Keratinocyte (primary cell): Measurements from ENCODE around the gene G3BP1. TPM values are rescaled to one million over a fixed set of nuclear protein-coding genes. Genes with fewer than 3 reads are reported as not detected.

Experiments used
- DNase-seq: peaks from one replicate; pipeline ENCODE4 v3.0.0-alpha.2; 2011; ENCODE audit warnings: low read depth, missing footprints, low spot score
- FAIRE-seq: peaks from 2 replicates; lab custom pipeline; 2011; peaks lifted over from hg19 to GRCh38; lab: Jason Lieb, UNC
- H2AFZ ChIP-seq: 2 replicates; pipeline ENCODE4 v1.6.0; 2012; ENCODE audit warnings: low read length, control low read depth, inconsistent platforms; ENCODE audit not compliant: control insufficient read depth
- H3K27ac ChIP-seq: 2 replicates; pipeline ENCODE4 v1.5.1; 2011; ENCODE audit warnings: low read length; ENCODE audit not compliant: control insufficient read depth, insufficient read depth
- H3K27me3 ChIP-seq: 3 replicates; pipeline ENCODE4 v1.6.0; 2011; ENCODE audit warnings: low read length; ENCODE audit not compliant: control insufficient read depth, insufficient read depth; ENCODE audit errors: extremely low read depth
- H3K36me3 ChIP-seq, 2 experiments: 2 replicates in 1 of 2; 3 replicates in 1 of 2; pipeline ENCODE4 v1.5.1; 2011; ENCODE audit warnings: low read length in 2 of 2, mild to moderate bottlenecking in 1 of 2; ENCODE audit not compliant: control insufficient read depth in 2 of 2, insufficient read depth in 2 of 2; ENCODE audit errors: extremely low read depth in 1 of 2
- H3K4me1 ChIP-seq: 3 replicates; pipeline ENCODE4 v1.5.1; 2011; ENCODE audit warnings: low read length; ENCODE audit not compliant: control insufficient read depth, insufficient read depth; ENCODE audit errors: extremely low read depth
- H3K4me2 ChIP-seq: 3 replicates; pipeline ENCODE4 v1.6.0; 2011; ENCODE audit warnings: low read depth, low read length; ENCODE audit not compliant: control insufficient read depth, insufficient read depth; ENCODE audit errors: extremely low read depth
- H3K4me3 ChIP-seq, 3 experiments: fragments of 200-600 bp in 1 of 3; sonication (generic) in 1 of 3; 2 replicates in 2 of 3; 3 replicates in 1 of 3; pipeline ENCODE4 v1.5.1; 2011 to 2016; ENCODE audit warnings: low read length in 3 of 3, mild to moderate bottlenecking in 3 of 3, control low read depth in 2 of 3, inconsistent platforms in 1 of 3, low read depth in 1 of 3, mixed read lengths in 1 of 3, mixed run types in 1 of 3, moderate library complexity in 1 of 3; ENCODE audit not compliant: control insufficient read depth in 2 of 3, insufficient read depth in 2 of 3; ENCODE audit errors: extremely low read depth in 1 of 3
- H3K79me2 ChIP-seq: 2 replicates; pipeline ENCODE4 v1.6.0; 2012; ENCODE audit warnings: low read length; ENCODE audit not compliant: control insufficient read depth, insufficient read depth
- H3K9ac ChIP-seq: 3 replicates; pipeline ENCODE4 v1.6.0; 2011; ENCODE audit warnings: low read length; ENCODE audit not compliant: control insufficient read depth, insufficient read depth; ENCODE audit errors: extremely low read depth
- H3K9me1 ChIP-seq: 3 replicates; pipeline ENCODE4 v1.6.0; 2011; ENCODE audit warnings: low read length; ENCODE audit not compliant: control insufficient read depth, insufficient read depth; ENCODE audit errors: extremely low read depth
- H3K9me3 ChIP-seq: 2 replicates; pipeline ENCODE4 v1.5.1; 2012; ENCODE audit warnings: low read depth, low read length; ENCODE audit not compliant: control insufficient read depth
- H4K20me1 ChIP-seq: 3 replicates; pipeline ENCODE4 v1.6.0; 2011; ENCODE audit warnings: low read length; ENCODE audit not compliant: control insufficient read depth, insufficient read depth; ENCODE audit errors: extremely low read depth
- CTCF ChIP-seq, 3 experiments: IDR thresholded peaks in 1 of 3; conservative IDR thresholded peaks in 1 of 3; optimal IDR thresholded peaks in 1 of 3; 2 replicates in 2 of 3; 3 replicates in 1 of 3; pipeline versions ENCODE3 to v1.5.1; 2011; ENCODE audit warnings: low read length in 3 of 3, mild to moderate bottlenecking in 3 of 3, moderate library complexity in 2 of 3, control low read depth in 1 of 3, inconsistent platforms in 1 of 3; ENCODE audit not compliant: insufficient read depth in 2 of 3; ENCODE audit errors: extremely low read depth in 1 of 3
- EZH2 ChIP-seq: IDR thresholded peaks from one replicate; pipeline ENCODE4 v1.6.1; 2012; ENCODE audit warnings: inconsistent platforms, mild to moderate bottlenecking, low read length, moderate library complexity
- dilution Hi-C: fragments of 300-500 bp; cut with MboI; formaldehyde crosslinking; loops from one replicate; pipeline ENCODE4 v1.7.0; 2020; ENCODE audit warnings: low sequenced_read_pairs; ENCODE audit not compliant: extremely low pct_ligation_motif_present
- polyA plus RNA-seq, 5 experiments: library from polyadenylated mRNA; depleted of rRNA in 3 of 5; stranded (reverse) in 3 of 5; stranded (forward) in 1 of 5; unstranded in 1 of 5; fragments of >200 nt; gene quantifications; 1 replicate in 1 of 5; 2 replicates in 3 of 5; 3 replicates in 1 of 5; pipeline versions ENCODE4 v1.2.1 to v1.2.3, GENCODE V29; 2011 to 2012; ENCODE audit warnings: missing spikeins in 2 of 5, low read depth in 1 of 5, low replicate concordance in 1 of 5

The G3BP1 gene
- polyA plus RNA-seq, 1 donor (not counting 4 experiments of a cell fraction or from before 2014, with no cell fraction given), result 137 TPM

- Histone ChIP-seq H3K9me1 (no peaks in the 10 kb centered on the region), H3K9ac (no peak overlapping the region), H3K27me3 (no peaks in the 10 kb centered on the region), H3K27ac (peak overlapping the region; percentile 15), H3K79me2 (peaks cover 26% of the 10 kb centered on the region), H3K4me2 (no peak overlapping the region), H4K20me1 (no peaks in the 10 kb centered on the region), H3K9me3 (no peaks in the 10 kb centered on the region), H3K36me3 (peaks cover 25 to 42% of the 10 kb centered on the region in 2 experiments), H3K4me3 (no peak overlapping the region), H3K4me1 (no peaks in the 10 kb centered on the region), H2AFZ (no peak overlapping the region)
- TF ChIP-seq EZH2, result no peak
- no peak for TF ChIP-seq CTCF (optimal IDR thresholded peaks at IDR 0.05 in 1 of 3, IDR thresholded peaks at IDR 0.05 in 1 of 3, conservative IDR thresholded peaks at IDR 0.05 in 1 of 3; ENCODE audit: extremely low read depth in 1 of 3, insufficient read depth in 2 of 3, low read length in 3 of 3)
- FAIRE-seq (no peak), DNase-seq (no peak)
- dilution Hi-C loops, result no loop called here
These were observed 38.7 kb downstream of the G3BP1 start for GRCh38 chr5:151810449-151810848.

- H3K27ac ChIP-seq, result peak overlapping the region; percentile 15
- dilution Hi-C loops, result no loop called here
- no peak overlapping the region for H2AFZ ChIP-seq
- DNase-seq (no peak), FAIRE-seq (no peak)
- H3K36me3 ChIP-seq, result peaks cover 23 to 40% of the 10 kb centered on the region in 2 experiments
- H3K9ac ChIP-seq, result no peak overlapping the region
- TF ChIP-seq EZH2 (no peak), CTCF (optimal IDR thresholded peaks at IDR 0.05 in 1 of 3, IDR thresholded peaks at IDR 0.05 in 1 of 3, conservative IDR thresholded peaks at IDR 0.05 in 1 of 3; ENCODE audit: extremely low read depth in 1 of 3, insufficient read depth in 2 of 3, low read length in 3 of 3) (no peak)
- H3K9me1 ChIP-seq, result no peaks in the 10 kb centered on the region
- H3K4me3 ChIP-seq, result no peak overlapping the region
- H3K9me3 ChIP-seq, result no peaks in the 10 kb centered on the region
- H3K4me1 ChIP-seq, result no peaks in the 10 kb centered on the region
- no peaks in the 10 kb centered on the region for H4K20me1 ChIP-seq
- H3K27me3 ChIP-seq, result no peaks in the 10 kb centered on the region
- peaks cover 22% of the 10 kb centered on the region for H3K79me2 ChIP-seq
- H3K4me2 ChIP-seq, result no peak overlapping the region
These were observed 39.1 kb downstream of the G3BP1 start for GRCh38 chr5:151810897-151811296.
